Anterior cingulate cortex (tissue), 58 donors: Measurements from ENCODE around the gene PPARA.
A peak's percentile ranks its signal among the peaks of the same experiment; 100 is the strongest.
"Not testable (repeated sequence)": the region's sequence is repeated elsewhere in the genome, so short reads cannot be mapped to it uniquely, and the experiment has no call there.

ENCODE experiments used
- DNase-seq, 58 donors: peaks; one replicate each; lab custom pipeline; 2025; lab: John Stamatoyannopoulos, UW

Gene PPARA

GRCh38 chr22:46195487-46196165 lies 45.3 kb downstream of the PPARA start:
- DNase-seq = no peak

GRCh38 chr22:46196278-46196677 lies 46.0 kb downstream of the PPARA start:
- peak in 16 of 58 donors; percentile 3 to 26 (median 8) for DNase-seq

DNA sequence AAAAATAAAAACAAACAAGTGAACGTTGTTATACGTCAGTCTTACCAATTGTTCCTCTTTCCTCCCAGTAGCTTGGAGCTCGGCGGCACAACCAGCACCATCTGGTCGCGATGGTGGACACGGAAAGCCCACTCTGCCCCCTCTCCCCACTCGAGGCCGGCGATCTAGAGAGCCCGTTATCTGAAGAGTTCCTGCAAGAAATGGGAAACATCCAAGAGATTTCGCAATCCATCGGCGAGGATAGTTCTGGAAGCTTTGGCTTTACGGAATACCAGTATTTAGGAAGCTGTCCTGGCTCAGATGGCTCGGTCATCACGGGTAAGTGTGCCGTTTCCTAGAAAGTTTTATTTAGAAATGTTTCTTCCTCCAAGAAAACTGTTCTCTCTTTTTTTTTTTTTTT lies 47.9 kb downstream of the PPARA start:
- no peak for DNase-seq

DNA sequence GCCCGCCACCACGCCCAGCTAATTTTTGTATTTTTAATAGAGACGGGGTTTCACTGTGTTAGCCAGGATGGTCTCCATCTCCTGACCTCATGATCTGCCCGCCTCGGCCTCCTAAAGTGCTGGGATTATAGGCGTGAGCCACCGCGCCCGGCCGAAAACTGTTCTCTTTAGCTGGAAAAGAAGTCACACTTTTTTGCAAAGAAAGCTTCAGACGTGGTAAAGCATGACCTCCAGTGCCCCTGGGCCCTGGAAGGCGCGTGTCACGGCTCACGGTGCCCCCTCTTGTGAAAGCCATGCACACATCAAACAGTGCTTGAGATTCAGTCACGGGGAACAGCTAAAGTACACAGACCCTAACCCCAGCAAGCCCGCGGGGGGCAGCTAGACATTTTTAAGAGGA lies 48.5 kb downstream of the PPARA start:
- DNase-seq = not testable (repeated sequence)

GRCh38 chr22:46201059-46201757 lies 50.9 kb downstream of the PPARA start:
- DNase-seq = no peak

- DNase-seq = no peak
Observed at GRCh38 chr22:46202897-46203600, 52.7 kb downstream of the PPARA start.

GRCh38 chr22:46203601-46203980 lies 53.3 kb downstream of the PPARA start:
- DNase-seq = no peak

DNA sequence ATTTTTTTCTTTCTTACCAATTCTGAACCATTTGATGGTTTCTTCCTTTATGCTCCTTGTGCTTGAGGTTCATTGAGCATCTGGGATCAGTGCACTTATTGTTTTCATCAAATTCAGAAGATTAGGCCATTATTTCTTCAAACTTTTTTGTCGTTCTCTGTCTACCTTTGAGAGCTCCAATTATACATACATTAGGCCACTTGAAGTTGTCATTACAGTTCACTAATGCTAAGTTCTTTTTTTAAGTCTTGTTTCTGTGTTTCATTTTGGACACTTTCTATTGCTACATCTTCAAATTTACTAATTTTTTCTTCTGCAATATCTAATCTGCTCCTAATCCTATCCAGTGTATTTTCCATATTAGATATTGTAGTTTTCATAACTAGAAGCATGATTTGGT lies 58.9 kb downstream of the PPARA start:
- DNase-seq = no peak

- no peak for DNase-seq
Observed at GRCh38 chr22:46212195-46212594, 61.9 kb downstream of the PPARA start.

DNA sequence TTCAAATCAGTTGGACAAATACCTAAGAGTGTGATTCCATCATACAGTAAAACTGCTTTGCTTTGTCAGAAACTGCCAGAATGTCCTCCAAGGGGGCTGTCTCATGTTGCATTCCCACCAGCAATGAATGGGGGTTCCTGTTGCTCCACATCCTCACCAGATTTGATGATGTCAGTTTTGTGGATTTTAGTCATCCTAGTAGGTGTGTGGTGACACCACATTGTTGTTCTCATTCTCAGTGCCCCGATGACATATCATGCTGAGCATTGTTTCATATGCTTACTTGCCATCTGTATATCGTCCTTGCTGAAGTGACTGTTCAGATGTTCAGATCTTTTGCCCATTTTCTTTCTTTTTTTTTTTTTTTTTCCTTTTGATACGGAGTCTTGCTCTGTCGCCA lies 62.7 kb downstream of the PPARA start:
- no peak for DNase-seq

- no peak for DNase-seq
Observed at GRCh38 chr22:46214149-46214548, 63.8 kb downstream of the PPARA start.

- DNase-seq = no peak
Observed at GRCh38 chr22:46214616-46215015, 64.3 kb downstream of the PPARA start.

GRCh38 chr22:46219636-46220035 lies 69.3 kb downstream of the PPARA start:
- no peak for DNase-seq

- DNase-seq = no peak
Observed at GRCh38 chr22:46220921-46221320, 70.6 kb downstream of the PPARA start.

- no peak for DNase-seq
Observed at GRCh38 chr22:46224044-46224897, 73.9 kb downstream of the PPARA start.

- DNase-seq = no peak
Observed at GRCh38 chr22:46224898-46225290, 74.6 kb downstream of the PPARA start.

DNA sequence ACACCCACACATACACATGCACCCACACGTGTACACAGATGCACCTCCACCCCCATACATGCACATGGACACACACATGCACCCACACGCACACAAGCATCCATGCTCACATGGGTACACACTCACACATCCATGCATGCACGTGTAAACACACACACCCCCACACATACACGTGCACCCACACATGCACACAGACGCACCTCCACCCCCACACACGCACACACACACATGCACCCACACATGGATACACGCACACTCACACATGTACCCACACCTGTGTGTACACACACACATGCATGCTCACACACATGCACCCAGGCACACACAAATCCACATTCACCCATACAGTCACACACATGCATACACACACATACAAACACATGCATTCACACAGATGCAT lies 75.3 kb downstream of the PPARA start:
- DNase-seq = no peak

GRCh38 chr22:46226577-46226976 lies 76.3 kb downstream of the PPARA start:
- no peak for DNase-seq

GRCh38 chr22:46229701-46230100 lies 79.4 kb downstream of the PPARA start:
- DNase-seq = no peak

DNA sequence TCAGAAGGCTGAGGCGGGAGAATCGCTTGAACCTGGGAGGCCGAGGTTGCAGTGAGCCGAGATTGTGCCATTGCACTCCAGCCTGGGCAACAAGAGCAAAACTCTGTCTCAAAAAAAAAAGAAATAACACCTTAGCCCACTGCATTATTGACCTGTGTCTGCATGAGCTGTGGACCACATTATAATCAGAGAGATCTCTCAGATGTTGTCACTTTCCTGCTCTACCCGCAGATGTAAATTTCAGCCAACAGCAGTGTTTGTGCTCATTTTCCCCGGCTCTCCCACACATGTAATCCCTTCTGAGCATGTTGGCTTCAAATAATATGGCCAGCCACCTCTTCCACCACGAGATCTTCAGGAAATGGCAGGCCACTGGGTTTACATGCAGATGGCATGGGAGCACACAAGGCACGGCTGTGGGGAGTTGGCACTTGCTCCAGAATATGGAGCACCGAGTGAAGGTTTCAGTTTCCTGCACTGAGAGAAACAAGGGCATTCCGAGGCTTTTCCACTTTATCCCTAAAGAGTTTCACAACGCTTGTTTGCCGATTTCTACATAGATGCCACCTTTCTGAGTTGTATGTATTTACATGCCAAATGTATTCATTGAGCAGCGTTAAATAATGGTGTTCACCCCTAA lies 80.1 kb downstream of the PPARA start:
- DNase-seq = no peak
